Mucosa of gallbladder (tissue), 1 donor: Measurements from ENCODE around the gene RCAN2. TPM values are rescaled to one million over a fixed set of nuclear protein-coding genes. Genes with fewer than 3 reads are reported as not detected.

Source experiments
- total RNA-seq: library from RNA; stranded (reverse); gene quantifications from one replicate; pipeline ENCODE4 v1.2.1, GENCODE V29; 2021
- donor health status: DM: no; HTN: no; CAD: no.

The RCAN2 gene
- total RNA-seq, 1 donor from 2014 or later = 61.7 TPM

Other genes starting within 250 kb of the RCAN2 start
- gene CYP39A1, start 161.4 kb upstream of the RCAN2 start, total RNA-seq = 18.5 TPM
- gene SLC25A27, start 161.5 kb upstream of the RCAN2 start, total RNA-seq = 28.9 TPM
- 1.3 TPM for gene TDRD6, start 196.4 kb upstream of the RCAN2 start, total RNA-seq
- 1.8 TPM for gene PLA2G7, start 243.9 kb upstream of the RCAN2 start, total RNA-seq